HepG2 (cell line): ENCODE data around the gene CDK13. TPM values are rescaled to one million over a fixed set of nuclear protein-coding genes. Genes with fewer than 3 reads are reported as not detected.

Experiments used
- NCOA5 ChIP-seq: sonication (generic); formaldehyde crosslinking; IDR thresholded peaks from 2 replicates; pipeline ENCODE4 v1.4.0; 2020; ENCODE audit warnings: missing genetic modification reagents
- NFYC ChIP-seq: IDR thresholded peaks from 2 replicates; pipeline ENCODE4 v1.6.1; 2016; ENCODE audit warnings: missing genetic modification reagents, missing compliant biosample characterization
- NR2F6 ChIP-seq, 2 experiments: IDR thresholded peaks; 2 replicates each; pipeline ENCODE4 v1.6.1; 2016; ENCODE audit warnings: antibody characterized with exemption in 1 of 2, mild to moderate bottlenecking in 1 of 2
- PAF1 ChIP-seq: IDR thresholded peaks from 2 replicates; pipeline ENCODE4 v1.6.1; 2016; ENCODE audit warnings: missing genetic modification reagents, missing compliant biosample characterization
- RFXANK ChIP-seq: IDR thresholded peaks from 2 replicates; pipeline ENCODE4 v1.6.1; 2016
- TEAD2 ChIP-seq: sonication (generic); formaldehyde crosslinking; IDR thresholded peaks from 2 replicates; pipeline ENCODE4 v1.9.0; 2021; ENCODE audit warnings: missing genetic modification reagents
- ZNF160 ChIP-seq: sonication (generic); formaldehyde crosslinking; IDR thresholded peaks from 2 replicates; pipeline ENCODE4 v1.8.0; 2022; ENCODE audit warnings: mild to moderate bottlenecking, inconsistent platforms, missing genetic modification reagents
- ZNF207 ChIP-seq: fragments of 450-650 bp; IDR thresholded peaks from 2 replicates; pipeline ENCODE4 v1.6.1; 2016; ENCODE audit warnings: antibody characterized with exemption, borderline replicate concordance
- ZNF317 ChIP-seq: sonication (generic); formaldehyde crosslinking; IDR thresholded peaks from 2 replicates; pipeline ENCODE4 v1.5.0; 2020; ENCODE audit warnings: mild to moderate bottlenecking, missing genetic modification reagents
- ZNF33A ChIP-seq: sonication (generic); formaldehyde crosslinking; IDR thresholded peaks from 2 replicates; pipeline ENCODE4 v1.5.1; 2020; ENCODE audit warnings: missing genetic modification reagents, mild to moderate bottlenecking, moderate library complexity, borderline replicate concordance
- ZNF510 ChIP-seq: sonication (generic); formaldehyde crosslinking; IDR thresholded peaks from 2 replicates; pipeline ENCODE4 v1.4.0; 2020; ENCODE audit warnings: low read depth, mild to moderate bottlenecking, missing genetic modification reagents
- ZNF543 ChIP-seq: sonication (generic); formaldehyde crosslinking; IDR thresholded peaks from 2 replicates; pipeline ENCODE4 v1.4.0; 2020; ENCODE audit warnings: mild to moderate bottlenecking, missing genetic modification reagents
- ZNF703 ChIP-seq: sonication (generic); formaldehyde crosslinking; IDR thresholded peaks from 2 replicates; pipeline ENCODE4 v1.5.1; 2020; ENCODE audit warnings: missing genetic modification reagents, mild to moderate bottlenecking, moderate library complexity, borderline replicate concordance
- polyA plus RNA-seq, 8 experiments: library from polyadenylated mRNA; depleted of rRNA in 3 of 8; stranded (reverse) in 7 of 8; unstranded in 1 of 8; fragments of >200 nt; fragmentation: Illumina TruSeq in 4 of 8; extraction: Trizol in 4 of 8; gene quantifications; 2 replicates each; pipeline versions ENCODE4 v1.2.1 to v1.2.3, GENCODE V29; 2011 to 2016; ENCODE audit warnings: low read depth in 4 of 8, missing spikeins in 1 of 8, mixed read lengths in 1 of 8; ENCODE audit not compliant: insufficient read depth in 1 of 8
- total RNA-seq, 5 experiments: library from RNA; depleted of rRNA; stranded (reverse); fragments of >200 nt; fragmentation: Illumina TruSeq; extraction: Trizol; gene quantifications; 2 replicates each; pipeline ENCODE4 v1.2.3, GENCODE V29; 2016; ENCODE audit warnings: low read depth in 1 of 5
- TF ChIP-seq, protein P1 (sequence below): sonication (generic); formaldehyde crosslinking; conservative IDR thresholded peaks from 2 replicates; pipeline ENCODE4 v1.8.1; 2023; ENCODE audit warnings: missing genetic modification reagents
- TF ChIP-seq, protein P2 (sequence below): sonication (generic); formaldehyde crosslinking; IDR thresholded peaks from 2 replicates; pipeline ENCODE4 v1.4.0; 2020; ENCODE audit warnings: missing genetic modification reagents, low read depth, mild to moderate bottlenecking, borderline replicate concordance
- TF ChIP-seq, protein P3 (sequence below): sonication (generic); formaldehyde crosslinking; IDR thresholded peaks from 2 replicates; pipeline ENCODE4 v1.4.0; 2020; ENCODE audit warnings: mild to moderate bottlenecking, missing genetic modification reagents
- TF ChIP-seq, protein P4 (sequence below): sonication (generic); formaldehyde crosslinking; IDR thresholded peaks from 2 replicates; pipeline ENCODE4 v1.5.0; 2020; ENCODE audit warnings: mild to moderate bottlenecking, missing genetic modification reagents
- TF ChIP-seq, protein P5 (sequence below): sonication (generic); formaldehyde crosslinking; IDR thresholded peaks from 2 replicates; pipeline ENCODE4 v1.4.0; 2020; ENCODE audit warnings: missing genetic modification reagents

The CDK13 gene
- total and polyA plus RNA-seq, 2 of the 13 experiments (the other 11 are each of a cell fraction or from before 2014, with no cell fraction given), result 21.0 to 40.9 TPM

DNA sequence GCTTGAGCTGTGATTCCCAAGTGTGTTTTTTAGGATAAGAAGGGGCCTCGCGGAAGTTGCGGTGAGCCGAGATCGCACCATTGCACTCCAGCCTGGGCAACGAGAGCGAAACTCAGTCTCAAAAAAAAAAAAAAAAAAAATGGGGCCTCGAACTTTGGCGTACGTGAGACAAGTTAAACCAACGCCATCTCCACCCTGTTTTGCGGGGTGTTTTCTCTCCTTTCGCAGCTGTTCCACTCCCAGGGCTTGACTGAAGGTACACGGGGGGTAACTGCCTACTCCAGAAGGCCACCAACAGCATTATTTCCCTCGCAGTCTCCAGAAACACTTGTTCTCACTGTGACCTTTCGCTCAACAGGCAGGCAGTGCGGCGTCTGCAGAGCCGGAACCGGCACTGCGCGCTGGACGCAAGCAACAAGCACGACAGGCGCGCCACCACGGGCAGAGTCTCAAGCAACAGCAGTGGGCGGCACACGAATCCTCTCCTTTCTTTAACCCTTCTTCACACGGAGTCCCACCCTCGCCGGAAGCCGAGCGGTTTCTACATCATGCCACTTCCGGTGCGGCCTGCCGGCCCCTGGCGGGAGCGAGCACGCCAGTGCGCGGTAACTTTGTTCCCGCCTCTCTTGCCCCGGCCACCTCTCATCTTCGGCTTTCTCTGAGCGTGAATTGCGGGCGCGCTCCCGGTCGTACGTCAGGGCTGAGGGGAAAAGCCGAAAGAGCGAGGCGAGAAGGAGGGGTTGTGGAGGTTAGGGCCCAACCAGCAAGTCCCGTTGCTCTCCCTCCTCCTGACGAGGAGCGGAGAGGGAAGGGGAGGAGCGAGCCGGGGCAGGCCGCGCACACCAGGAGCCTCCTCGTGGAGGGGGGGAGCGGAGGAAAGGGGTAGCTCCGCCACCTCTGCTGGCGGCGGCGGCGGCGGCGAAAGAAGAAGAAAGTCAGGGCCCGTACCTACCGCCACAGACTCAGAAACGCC lies 814 bp upstream of the CDK13 start (continued):
- peak; percentile 75 for TF ChIP-seq ZNF317 (CRISPR knock-in tag)
- TF ChIP-seq, protein P1, sequence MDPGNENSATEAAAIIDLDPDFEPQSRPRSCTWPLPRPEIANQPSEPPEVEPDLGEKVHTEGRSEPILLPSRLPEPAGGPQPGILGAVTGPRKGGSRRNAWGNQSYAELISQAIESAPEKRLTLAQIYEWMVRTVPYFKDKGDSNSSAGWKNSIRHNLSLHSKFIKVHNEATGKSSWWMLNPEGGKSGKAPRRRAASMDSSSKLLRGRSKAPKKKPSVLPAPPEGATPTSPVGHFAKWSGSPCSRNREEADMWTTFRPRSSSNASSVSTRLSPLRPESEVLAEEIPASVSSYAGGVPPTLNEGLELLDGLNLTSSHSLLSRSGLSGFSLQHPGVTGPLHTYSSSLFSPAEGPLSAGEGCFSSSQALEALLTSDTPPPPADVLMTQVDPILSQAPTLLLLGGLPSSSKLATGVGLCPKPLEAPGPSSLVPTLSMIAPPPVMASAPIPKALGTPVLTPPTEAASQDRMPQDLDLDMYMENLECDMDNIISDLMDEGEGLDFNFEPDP, result no peak
- no peak for TF ChIP-seq ZNF207
- TF ChIP-seq, protein P2, sequence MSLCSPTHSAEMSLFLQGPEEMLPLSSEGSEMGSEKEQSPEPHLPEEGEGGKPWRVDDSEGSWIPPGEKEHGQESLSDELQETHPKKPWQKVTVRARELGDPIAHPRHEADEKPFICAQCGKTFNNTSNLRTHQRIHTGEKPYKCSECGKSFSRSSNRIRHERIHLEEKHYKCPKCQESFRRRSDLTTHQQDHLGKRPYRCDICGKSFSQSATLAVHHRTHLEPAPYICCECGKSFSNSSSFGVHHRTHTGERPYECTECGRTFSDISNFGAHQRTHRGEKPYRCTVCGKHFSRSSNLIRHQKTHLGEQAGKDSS, result peak; percentile 73; the same call in 1 of the 2 replicates
- TF ChIP-seq, protein P3, sequence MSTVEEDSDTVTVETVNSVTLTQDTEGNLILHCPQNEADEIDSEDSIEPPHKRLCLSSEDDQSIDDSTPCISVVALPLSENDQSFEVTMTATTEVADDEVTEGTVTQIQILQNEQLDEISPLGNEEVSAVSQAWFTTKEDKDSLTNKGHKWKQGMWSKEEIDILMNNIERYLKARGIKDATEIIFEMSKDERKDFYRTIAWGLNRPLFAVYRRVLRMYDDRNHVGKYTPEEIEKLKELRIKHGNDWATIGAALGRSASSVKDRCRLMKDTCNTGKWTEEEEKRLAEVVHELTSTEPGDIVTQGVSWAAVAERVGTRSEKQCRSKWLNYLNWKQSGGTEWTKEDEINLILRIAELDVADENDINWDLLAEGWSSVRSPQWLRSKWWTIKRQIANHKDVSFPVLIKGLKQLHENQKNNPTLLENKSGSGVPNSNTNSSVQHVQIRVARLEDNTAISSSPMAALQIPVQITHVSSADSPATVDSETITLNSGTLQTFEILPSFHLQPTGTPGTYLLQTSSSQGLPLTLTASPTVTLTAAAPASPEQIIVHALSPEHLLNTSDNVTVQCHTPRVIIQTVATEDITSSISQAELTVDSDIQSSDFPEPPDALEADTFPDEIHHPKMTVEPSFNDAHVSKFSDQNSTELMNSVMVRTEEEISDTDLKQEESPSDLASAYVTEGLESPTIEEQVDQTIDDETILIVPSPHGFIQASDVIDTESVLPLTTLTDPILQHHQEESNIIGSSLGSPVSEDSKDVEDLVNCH, result no peak
- no peak for TF ChIP-seq NR2F6 (IDR thresholded peaks at IDR 0.05)
- TF ChIP-seq NR2F6 (CRISPR knock-in tag; IDR thresholded peaks at IDR 0.05), result peak; percentile 41; the same call in 1 of the 2 replicates
- no peak for TF ChIP-seq ZNF33A (CRISPR knock-in tag)
- peak; percentile 56; the same call in 1 of the 2 replicates for TF ChIP-seq RFXANK (CRISPR knock-in tag)
- TF ChIP-seq, protein P4, sequence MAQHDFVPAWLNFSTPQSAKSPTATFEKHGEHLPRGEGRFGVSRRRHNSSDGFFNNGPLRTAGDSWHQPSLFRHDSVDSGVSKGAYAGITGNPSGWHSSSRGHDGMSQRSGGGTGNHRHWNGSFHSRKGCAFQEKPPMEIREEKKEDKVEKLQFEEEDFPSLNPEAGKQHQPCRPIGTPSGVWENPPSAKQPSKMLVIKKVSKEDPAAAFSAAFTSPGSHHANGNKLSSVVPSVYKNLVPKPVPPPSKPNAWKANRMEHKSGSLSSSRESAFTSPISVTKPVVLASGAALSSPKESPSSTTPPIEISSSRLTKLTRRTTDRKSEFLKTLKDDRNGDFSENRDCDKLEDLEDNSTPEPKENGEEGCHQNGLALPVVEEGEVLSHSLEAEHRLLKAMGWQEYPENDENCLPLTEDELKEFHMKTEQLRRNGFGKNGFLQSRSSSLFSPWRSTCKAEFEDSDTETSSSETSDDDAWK, result no peak
- no peak for TF ChIP-seq NCOA5 (CRISPR knock-in tag)
- peak; percentile 48; the same call in 1 of the 2 replicates for TF ChIP-seq ZNF160 (CRISPR knock-in tag)
- TF ChIP-seq, protein P5, sequence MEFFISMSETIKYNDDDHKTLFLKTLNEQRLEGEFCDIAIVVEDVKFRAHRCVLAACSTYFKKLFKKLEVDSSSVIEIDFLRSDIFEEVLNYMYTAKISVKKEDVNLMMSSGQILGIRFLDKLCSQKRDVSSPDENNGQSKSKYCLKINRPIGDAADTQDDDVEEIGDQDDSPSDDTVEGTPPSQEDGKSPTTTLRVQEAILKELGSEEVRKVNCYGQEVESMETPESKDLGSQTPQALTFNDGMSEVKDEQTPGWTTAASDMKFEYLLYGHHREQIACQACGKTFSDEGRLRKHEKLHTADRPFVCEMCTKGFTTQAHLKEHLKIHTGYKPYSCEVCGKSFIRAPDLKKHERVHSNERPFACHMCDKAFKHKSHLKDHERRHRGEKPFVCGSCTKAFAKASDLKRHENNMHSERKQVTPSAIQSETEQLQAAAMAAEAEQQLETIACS (CRISPR knock-in tag), result peak; percentile 100
- no peak for TF ChIP-seq PAF1 (CRISPR knock-in tag)
- TF ChIP-seq TEAD2 (CRISPR knock-in tag), result 0 out of 2 replicates have a peak, but pooled peaks have one; percentile 82
- no peak; the same call in 1 of the 2 replicates for TF ChIP-seq ZNF543
- no peak for TF ChIP-seq ZNF703 (CRISPR knock-in tag)
- no peak for TF ChIP-seq ZNF510 (CRISPR knock-in tag)
- peak; percentile 85 for TF ChIP-seq NFYC (CRISPR knock-in tag)
